Activated T-helper 1 cell treated with Interleukin-2 at 50 U/mL for 16 hours (primary cell): Measurements from ENCODE around the gene SIM2.

Experiments used
- DNase-seq: peaks from one replicate; pipeline ENCODE4 v3.0.0-alpha.2; 2020; ENCODE audit warnings: low read depth

The SIM2 gene

DNA sequence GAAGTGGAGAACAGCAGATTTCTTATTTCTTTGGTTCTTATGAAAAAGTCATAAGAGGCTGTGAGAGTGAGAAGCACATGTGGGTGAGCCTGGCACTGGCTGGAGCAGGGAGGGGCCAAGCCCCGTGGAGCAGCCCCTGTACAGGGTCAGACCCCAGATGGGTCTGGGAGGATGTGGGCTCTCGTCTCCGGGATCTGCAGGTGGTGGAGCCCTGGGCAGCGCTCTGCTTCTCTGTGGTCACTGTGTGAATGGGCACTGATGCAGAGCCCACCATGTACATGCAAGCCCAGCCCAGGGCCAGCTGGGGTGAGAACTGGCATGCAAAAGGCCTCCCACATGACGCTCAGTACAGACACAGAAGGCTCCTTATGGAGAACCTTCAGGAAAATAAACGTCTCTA is 67.6 kb downstream of the SIM2 start:
- no peak for DNase-seq

DNA sequence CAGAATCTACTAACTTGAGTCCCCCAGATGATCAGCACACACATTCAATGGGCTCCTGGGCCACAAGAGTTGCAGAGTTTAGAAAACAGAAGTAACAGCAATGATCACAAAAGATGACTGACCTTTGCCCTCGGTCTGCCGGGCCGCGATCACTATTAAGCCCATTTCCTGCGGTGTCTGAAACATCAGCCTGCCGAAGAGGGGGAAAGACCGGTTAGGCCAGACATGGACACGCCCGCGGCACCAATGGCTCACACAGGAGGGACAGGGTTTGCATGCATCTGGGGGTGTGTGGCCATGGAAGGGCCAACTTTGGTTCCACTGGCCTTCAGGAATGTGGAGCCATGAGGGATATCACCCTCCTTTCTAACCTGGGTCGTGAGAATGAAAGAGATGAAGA is 68.2 kb downstream of the SIM2 start:
- DNase-seq, result no peak

DNA sequence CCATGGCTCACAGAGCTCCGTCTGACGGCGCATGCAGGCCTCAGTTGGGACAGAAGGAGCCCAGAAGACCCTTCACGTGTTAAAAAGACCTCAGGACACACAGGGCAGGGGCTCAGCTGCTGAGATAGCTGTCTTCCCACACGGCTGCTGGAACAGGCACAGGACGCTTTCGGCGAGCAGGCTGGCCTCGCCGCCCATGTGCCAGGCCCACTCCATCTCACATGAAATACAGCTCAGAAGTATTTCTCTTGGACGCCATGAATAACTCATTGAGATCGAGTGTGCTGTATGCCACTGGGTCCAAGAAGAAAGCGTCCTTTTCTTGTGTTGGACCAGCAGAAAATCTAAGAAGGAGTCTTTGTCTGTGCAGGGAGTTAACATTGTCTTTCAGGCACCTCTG is 69.6 kb downstream of the SIM2 start:
- DNase-seq, result no peak

DNA sequence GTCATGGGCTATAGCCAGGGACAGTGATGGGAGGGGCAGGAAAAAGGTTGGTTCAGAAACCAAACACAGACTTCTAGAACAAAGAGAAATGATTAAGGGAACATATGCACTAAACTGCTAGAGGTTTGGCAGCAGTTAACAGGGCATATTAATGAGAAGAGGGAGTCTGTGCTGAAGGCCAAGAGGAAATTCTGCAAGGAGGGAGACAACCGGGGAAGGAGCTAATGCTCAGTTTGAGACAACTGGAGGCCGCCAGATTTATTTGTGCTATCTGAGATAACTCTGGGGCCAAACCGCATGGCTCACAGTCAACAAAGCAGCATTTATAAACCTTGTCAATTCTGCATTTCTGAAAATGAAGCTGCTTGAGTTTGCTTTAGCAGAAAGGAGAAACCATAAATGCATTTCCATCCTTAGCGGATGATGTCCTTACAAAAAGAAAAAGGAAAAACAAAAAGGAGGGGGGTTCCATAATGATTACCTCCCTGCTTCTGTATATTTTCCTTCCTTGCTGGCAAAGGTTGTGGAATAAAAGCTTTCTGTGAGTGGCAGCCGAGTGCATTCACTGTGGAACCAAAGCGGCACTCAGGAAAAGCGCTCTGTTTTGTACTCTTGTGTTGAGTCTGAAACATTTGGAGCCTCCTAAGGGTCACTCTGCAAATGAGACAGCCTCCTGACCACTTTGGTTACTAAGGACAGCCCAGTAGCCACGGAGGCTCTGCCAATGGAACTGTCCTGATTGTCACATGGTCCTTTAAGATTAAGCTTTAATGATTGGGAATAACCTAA is 70.3 kb downstream of the SIM2 start:
- no peak for DNase-seq

DNA sequence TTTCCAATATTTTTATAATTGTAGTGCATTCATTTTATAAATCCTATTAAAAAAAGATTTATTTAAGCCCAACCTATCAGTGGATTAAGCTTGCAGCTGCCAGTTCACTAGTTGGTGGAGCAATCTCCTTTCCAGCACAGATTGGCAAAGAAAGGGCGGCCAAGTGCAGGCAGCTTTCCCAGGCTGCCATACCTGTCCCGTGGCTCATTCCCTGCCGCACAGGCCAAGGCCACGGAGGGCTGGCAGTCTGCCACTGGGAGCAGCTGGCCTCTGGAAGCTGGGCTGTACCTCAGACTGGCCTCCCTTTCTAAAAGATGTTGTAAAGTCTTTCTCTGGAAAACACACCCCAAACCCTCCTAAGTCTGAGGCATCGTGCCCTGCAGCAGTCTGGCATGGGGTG is 74.2 kb downstream of the SIM2 start:
- DNase-seq, result no peak

GRCh38 chr21:36773995-36774394 is 75.1 kb downstream of the SIM2 start:
- DNase-seq, result no peak

GRCh38 chr21:36776981-36777617 is 78.2 kb downstream of the SIM2 start:
- DNase-seq, result no peak

DNA sequence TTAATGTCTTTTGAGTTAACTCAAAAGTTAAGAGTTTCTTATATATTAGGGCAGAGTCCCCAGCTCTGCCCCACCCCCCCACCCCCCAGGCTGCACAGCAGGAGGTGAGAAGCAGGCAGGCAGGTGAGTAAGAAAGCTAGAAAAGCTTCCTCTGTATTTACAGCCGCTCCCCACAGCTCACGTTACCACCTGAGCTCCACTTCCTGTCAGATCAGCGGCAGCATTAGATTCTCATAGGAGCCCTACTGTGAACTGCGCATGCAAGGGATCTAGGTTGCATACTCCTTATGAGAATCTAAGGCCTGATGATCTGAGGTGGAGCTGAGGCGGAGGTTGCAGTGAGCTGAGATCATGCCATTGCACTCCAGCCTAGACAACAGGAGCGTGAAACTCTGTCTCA is 81.9 kb downstream of the SIM2 start:
- no peak for DNase-seq

DNA sequence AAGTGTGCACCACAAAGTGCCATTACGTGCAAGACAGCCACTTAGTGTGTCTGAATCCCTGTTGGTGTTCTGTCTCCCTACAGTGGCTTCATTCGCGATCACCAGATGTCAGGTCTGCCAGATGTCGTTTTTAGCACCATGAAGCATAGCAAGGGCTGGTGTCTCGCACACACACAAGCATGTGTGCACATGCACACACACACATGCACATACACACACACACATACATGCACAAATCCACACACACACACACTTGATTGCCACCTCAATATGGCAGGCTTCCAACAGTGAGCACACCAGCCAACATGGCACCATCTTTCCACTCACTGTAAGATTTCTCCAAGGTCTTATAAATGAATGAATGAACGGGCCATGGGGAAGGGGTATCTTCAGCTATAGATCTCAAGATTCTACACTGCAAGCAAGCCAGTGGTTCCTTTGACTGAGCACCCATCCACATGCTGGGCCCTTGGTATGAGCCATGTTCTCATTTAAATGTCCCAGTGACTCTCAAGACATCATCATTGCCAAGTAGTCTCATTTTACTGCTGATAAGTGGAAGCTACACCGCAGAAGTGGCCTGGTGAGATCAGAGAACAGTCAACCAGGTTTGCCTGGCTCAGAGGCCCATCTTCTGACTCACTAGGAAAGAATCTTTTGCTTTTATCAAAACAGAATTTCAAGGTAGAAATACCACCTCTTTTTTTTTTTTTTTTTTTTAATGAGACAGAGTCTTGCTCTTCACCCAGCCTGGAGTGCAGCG is 84.9 kb downstream of the SIM2 start:
- DNase-seq, result no peak

- no peak for DNase-seq
Measured at GRCh38 chr21:36784947-36785346, 86.0 kb downstream of the SIM2 start.

DNA sequence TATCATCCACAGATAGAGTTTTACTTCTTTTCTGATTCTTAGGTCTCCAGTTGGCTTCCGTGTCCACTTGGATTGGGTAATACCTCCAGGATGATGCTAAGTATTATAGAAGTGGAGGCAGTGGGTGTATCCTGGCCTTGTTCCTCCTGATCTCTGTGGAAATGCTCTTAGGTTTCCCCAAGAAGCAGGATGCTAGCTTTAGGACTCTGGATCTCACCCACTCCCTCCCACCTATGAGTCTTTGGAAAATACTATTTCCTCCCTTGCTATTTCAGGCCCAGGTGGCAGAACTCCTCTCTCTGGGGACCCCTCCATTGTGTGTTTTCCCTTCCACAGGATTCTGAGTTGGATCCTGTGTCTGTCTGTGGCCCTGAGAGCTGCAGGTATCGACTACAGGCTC is 86.7 kb downstream of the SIM2 start:
- no peak for DNase-seq

DNA sequence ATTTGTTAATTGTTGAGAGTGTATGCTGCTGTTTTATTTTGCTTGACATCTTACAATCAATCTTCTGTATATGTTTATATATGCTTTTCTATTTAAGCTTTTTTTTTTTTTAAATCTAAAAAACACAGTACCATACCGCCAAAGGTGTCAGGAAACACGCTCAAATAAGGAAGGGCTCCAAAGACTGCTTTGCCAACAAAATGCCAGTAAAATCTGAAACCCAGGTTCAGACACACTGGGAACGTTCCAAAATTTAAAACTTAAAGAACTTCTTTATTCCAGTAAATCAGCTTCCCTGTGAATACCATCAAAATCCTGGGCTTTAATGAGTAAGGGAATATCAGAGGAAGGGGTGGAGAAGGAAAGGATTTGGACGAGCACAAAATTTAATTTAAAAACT is 87.3 kb downstream of the SIM2 start:
- DNase-seq, result no peak

- no peak for DNase-seq
Measured at GRCh38 chr21:36788120-36788638, 89.3 kb downstream of the SIM2 start.

- no peak for DNase-seq
Measured at GRCh38 chr21:36790616-36791015, 91.7 kb downstream of the SIM2 start.

DNA sequence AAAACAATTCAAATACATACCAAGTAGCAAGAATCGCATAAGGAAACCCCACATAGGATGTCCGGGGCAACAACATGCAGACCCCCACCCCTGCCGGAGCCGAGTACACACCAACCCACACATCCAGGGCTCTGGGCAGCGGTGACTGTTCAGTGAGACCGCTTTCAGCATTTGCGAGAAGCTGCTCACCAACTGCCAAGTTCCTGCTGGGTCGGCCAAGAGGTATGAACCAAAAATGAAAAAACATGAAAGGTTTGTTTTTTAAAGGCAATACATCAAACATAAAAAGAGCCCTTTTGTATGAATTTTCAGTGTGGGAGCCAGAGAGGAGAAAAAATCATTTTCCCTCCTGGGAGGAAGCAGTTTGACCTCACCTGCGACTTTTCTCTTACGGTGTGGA is 92.3 kb downstream of the SIM2 start:
- no peak for DNase-seq

DNA sequence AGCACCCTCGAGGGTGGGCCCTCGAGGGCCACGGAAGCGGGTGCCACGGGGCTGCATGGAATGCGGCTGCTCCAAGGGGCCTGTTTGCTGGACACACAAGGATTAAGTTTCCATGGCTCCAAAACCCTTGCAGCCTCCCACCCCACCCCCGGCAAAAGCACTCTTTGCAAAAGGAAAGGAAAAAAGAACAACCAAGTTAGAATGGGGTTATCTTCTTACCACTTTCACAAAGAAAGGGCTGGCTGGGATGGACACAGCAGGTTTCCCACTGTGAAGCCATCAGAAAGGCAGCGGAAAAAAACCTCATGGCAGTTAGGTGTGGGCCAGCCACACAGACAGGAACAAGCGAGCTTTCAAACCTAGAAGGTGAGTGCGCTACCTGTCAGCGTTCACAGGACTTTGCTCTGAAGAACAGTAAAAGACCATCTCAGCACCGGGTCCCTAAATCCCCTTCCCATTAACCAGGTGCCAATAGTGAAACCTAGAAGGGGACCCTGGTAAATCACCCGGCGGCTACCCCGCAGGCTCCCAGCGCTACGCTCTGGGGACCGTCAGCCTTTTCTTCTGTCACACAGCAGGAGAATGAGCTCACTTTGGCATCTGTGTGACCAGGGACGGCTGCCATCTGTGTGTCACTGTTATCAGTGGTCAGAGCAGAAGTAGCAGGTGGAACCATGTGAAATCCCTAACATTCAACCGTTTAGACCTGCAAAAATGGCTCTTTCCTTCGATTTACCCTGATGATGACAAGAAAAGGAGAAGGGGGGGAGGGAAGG is 93.0 kb downstream of the SIM2 start:
- DNase-seq, result no peak

- DNase-seq, result no peak
Measured at GRCh38 chr21:36792505-36792967, 93.6 kb downstream of the SIM2 start.

- DNase-seq, result no peak
Measured at GRCh38 chr21:36796070-36796469, 97.2 kb downstream of the SIM2 start.

DNA sequence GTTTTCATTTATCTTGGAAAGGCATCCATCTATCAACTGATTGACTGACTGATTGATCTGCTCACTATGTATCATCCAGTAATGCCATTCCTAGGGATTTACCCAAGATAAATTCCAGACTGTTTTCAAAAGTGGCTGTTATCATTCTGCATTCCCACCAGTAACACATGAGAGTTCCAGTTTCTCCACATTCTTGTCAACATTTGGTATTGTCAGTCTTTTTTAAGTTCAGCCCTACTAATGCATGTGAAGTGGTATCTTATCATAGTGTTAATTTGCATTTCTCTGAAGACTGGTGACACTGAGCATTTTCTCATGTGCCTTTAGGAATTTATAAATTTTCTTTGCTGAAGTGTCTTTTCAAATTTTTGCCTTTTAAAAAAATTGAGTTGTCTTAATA is 99.6 kb downstream of the SIM2 start:
- no peak for DNase-seq
